AG08396 (cell line): ENCODE measurements around the gene SLC7A8.

Experiments used
- DNase-seq: peaks from one replicate; pipeline ENCODE4 v3.0.0; 2012; ENCODE audit warnings: low spot score, mixed read lengths

The SLC7A8 gene

DNA sequence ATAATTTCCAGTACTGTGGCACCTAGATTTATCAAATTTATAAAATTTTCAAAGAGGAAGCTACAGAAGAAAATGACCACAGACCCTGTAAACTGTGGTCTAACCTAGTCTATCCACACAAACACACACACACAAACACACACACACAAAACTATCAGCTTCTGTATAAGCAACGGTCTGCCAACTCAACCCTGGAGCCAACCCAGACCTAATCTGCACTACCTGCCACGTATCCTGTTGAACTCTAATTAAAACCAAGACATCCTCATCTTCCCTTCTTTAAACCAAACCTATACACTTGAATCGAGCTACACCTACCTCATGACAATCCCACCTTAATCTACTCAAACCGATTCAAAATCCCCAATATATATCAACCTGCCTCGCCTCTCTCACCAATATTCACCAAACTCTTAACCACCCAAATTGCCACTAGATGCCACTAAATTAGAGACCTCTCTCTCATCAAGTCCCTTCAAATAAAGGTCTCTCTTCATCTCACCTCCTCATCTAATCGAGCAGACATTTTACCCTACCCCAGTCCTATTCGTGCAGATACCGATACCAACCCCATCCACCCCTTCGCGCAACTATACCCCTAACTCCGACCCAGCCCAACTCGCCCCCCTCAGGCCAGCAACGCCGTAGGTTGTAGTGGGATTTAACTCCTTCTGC, 89.3 kb downstream of the SLC7A8 start:
- no peak for DNase-seq

DNA sequence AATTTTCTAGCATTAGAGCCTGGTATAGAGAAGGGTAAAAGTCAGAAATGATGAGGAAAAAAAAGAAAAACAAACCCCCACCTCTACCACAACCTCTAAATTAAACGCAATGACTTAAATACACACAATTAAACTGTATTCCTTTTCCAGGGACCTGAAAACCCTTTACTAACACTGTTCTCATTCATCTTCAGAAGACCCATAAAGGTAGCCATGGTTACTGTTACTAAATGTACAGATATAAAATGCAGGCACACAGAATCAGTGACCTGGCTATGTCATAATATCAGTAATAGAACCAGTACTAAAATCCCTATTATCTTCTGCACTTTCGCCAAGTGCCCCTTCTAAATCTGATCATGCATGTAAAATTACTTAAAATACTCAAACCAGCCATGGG, 89.9 kb downstream of the SLC7A8 start:
- DNase-seq, result no peak

DNA sequence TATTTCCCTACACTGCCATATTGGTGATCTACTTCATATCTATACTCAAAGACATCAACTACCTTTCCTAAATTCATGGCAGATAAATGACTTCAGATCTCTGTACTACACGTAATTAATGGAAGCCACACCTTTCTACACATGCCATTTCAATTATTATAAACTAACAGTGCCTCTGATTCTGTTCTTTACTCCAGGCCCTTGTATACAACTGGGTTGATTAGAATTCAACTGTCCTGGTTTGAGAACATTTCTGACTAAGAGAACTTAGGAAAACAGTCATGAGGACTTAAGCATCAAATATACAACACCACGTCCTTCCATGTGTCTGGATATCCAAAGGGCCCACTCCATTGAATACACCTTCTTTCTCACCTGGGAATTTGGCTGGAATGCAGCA, 90.4 kb downstream of the SLC7A8 start:
- DNase-seq, result no peak

DNA sequence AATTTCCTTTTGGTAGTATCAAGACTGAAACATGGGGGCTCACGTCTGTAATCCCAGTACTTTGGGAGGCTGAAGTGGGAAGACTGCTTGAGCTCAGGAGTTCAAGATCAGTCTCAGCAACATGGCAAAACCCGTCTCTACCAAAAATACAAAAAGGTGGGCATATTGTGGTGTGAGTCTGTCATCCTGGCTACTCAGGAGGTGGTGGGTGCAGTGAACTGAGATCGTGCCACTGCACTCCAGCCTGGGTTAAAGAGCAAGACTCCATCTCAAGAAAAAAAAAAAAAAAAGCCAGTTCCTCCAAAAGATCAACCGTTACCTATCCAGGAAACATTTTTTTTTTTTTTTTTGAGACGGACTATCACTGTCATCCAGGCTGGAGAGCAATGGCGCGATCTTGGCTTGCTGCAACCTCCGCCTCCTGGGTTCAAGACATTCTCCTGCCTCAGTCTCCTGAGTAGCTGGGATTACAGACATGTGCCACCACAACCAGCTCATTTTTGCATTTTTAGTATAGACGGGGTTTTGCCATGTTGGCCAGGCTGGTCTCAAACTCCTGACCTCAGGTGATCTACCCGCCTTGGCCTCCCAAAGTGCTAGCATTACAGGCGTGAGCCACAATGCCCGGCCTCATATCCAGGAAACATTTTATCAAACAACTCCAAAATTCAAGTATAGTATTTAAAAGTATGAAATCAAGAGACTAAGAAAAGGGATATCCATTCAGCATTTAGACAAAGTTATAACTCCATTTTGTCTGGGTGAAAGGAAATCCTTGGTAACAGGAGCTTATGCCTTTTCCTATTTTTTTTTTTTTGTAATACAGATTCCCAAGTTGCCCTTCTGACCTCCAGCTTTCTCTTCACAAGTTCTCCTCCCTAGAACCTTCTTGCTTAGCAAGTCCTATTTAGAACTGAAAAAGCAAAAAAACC, 91.9 kb downstream of the SLC7A8 start:
- no peak for DNase-seq

DNA sequence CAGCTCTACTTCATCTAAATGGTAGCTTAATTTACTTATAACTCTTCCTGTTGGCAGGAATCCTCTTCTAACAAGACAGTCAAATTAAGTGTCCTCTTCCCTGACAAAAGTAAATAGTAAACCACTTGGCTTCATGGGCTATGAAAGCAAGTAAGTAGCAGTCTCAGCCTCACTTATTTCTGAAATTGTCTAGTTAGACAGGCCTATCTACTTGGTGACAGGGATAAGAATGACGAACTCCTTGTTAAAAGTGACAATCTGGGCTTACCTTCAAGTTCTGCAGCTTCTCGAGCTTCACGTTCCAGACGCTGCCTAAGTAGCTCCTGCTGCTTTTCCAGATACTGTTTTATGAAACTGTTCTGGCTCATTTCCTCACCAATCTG, 93.2 kb downstream of the SLC7A8 start:
- no peak for DNase-seq

DNA sequence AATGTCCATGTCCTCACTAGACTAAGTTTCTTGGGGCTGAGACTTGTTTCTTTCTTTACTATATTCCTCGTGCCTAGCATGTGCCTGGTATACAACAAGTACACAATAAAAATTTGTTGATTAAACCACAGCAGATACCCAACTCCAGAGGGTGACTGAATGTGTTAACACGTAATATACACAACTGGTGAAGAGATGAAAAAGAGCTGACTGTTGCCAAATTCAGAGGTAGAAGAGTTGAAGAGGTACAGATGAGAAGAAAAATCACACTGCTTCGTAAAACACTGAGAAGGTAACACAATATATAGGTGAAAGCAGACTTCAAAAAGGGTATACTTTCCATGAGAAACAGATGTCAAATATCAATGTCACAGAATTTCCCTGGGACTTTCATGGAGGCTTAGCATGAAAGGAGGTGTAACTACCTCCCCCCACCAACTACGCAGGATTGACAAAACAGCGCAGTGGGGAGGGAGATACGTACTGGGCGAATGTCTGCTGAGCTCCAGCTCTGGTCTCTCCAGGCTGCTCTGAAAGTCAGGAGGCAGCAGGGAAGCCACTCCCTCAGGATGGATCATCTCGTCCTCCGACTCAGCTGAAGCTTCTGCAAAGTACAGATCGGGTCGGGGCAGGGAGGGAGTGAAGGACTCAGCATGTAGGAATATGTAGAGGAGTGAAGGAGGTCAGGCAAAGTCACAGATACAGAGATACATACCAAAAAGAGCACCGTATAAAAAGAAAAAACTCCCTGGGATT, 93.8 kb downstream of the SLC7A8 start:
- no peak for DNase-seq

DNA sequence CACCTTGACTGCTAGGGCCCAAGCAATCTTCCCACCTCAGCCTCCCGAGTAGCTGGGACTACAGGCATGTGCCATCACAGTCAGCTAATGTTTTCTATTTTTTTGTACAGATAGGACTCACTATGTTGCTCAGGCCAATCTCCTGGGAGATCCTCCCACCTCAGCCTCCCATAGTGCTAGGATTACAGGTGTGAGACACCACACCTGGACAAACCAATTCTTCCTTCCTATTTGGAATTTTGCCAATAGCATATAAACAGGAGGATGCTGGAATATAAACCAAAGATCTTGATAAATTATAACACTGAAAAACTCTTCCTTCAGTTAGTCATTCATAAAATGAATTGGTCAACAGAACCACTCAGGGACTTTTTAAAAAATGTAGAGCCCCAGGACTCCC, 96.9 kb downstream of the SLC7A8 start:
- DNase-seq, result no peak

DNA sequence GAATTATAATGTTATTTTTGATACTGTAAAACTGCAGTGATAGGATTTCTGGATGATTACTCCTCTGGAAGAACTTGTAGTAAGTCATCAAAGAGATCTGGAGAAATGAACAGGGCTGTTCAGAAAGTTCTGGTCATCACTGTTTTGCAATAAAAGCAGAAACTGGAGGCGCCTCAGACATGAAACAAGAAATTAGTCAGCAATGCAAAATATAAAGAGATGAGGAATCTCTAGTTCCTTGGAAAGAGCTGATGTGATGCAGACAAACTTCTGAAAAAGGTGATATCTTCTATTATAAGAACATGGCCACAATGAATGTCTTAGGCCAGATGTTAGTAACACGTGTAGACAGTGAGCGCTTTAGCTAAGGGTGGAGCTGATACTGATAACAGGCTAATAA, 98.0 kb downstream of the SLC7A8 start:
- no peak for DNase-seq

DNA sequence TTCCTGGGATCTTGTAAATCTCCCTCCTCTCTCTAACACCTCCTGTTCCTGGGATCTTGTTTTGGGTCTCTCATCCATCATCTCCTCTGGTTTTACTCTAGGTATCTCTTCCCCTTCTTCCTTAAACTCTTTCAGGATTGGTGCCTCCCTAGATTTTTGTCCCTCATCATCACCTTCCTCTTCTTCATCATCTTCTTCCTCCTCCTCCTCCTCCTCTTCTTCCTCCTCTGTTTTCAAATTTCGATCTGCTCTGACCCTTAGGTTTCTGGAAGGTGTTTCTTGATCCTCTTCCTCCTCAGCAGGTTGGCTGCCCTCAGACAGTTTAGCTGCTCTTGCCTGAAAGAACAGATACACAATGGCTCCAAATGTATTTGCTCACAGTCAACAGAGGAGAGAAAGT, 103.0 kb downstream of the SLC7A8 start:
- DNase-seq, result no peak

DNA sequence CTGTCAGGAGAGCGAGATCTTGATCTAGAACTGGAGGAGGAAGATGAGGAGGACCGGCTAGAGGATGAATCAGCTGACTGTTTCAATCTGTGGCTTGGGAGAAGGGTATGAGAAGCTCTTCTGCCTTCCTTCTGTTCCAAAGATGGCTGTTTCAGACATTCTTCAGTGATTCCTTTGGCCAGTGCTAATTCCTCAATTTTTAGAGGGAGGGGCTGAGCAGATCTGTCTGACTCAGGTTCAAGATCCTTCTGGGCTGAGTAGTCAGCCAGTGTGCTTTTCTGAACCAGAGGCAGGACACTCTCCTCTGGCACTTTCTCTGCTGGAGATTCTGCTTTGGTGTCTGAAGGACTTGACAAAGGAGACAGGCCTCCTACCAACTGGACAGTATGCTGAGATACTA, 103.7 kb downstream of the SLC7A8 start:
- DNase-seq, result no peak

DNA sequence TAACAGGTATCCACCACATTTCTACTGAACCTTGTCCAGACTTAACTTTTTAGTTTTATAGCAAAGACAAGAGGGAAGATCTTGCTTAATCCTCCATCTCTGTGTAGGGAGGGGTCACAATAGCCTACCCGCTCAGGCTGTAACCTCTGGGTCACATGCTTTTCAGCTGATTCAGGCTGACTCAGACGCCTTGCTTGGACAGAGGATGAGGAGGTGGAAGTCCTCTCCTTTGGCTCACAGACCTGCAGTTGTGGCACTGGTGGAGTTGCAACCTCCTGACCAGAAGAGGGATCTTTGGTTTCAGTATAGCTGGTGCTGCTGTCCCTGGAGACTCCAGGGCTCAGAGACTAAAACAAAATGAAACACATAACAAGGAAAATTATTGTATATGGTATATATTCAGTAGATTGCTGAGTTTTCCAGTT, 104.8 kb downstream of the SLC7A8 start:
- peak; percentile 83 for DNase-seq

DNA sequence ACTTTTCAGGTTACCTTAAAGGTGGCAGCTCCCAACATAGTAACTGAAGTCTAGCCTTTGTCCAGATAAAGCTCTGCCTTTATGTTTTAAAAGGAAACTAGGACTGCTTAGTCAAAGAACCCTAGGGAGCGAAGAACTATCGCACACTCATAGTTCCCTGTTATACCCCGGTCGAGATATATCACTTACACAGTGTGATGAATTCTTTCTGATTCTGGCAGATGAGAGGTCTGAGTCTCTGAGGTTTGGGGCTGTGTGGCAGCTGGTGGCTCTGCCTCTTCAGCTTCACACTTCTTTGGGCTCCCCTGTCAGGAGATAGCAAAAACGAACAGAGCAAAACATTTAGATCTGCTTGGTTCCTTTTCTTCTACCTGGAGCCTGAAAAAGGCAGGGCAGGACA, 105.5 kb downstream of the SLC7A8 start:
- DNase-seq, result no peak

DNA sequence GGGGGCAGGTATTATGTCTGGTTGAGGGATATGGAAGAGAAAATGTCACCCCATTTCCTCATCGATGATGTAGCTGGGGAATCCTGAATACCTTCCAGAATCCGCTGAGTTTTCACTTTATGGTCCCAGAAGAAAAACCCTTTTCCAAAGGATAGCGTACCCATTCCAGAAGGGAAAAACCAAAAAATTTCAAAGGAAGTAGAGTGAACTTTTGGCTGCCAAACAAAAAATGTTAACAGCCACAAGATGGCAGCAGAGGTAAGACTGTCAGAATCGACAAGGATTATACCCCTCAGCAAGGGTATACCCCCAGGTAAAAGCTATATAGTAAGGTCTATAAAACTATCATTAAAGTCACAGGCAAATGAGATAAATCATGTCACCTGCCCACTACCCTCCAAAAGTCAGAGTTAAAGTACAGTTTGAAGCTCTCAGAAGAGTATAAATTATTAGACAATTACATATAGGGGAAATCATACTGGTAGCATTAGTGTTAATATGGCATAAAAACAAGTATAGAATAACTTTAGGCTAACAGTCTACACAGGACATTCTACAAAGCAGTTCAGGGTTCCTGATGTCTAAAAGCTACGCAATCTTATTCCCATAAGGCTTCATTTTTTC, 106.6 kb downstream of the SLC7A8 start:
- DNase-seq, result no peak
